EH (cell line): Measurements from ENCODE around the gene ITGA2.

Experiments used
- DNase-seq: peaks from one replicate; pipeline ENCODE4 v3.0.0-alpha.2; 2015; ENCODE audit warnings: low read depth

The ITGA2 gene

DNA sequence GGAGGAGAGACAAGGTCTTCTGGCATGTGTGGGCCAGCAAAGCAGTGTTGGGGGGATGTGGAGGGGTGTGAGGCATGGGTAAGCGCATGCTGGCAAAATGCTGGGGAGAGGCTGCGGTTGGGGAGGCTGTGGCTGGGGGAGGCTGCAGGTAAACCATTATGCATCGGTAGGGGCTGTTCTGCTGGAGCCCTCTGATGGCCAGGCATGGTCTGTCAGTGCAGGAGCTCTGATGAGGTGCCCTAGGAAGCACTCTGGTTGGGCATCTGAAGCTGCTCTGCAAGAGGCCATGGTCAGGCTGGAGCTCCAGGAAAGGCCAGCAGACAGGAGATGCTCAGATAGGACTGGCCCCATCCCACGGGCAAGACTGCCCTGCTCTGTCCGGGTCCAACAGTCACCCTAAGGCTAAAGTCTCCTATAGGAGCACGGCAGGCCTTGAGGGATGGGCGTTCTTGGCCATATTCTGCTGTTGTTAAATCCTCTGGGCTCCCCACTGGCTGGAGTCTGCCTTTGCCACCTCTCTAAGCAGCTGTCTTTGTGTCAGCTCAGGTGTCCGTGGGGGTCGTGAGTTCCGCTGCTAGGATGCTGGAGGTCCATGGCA is 28.7 kb downstream of the ITGA2 start:
- no peak for DNase-seq

DNA sequence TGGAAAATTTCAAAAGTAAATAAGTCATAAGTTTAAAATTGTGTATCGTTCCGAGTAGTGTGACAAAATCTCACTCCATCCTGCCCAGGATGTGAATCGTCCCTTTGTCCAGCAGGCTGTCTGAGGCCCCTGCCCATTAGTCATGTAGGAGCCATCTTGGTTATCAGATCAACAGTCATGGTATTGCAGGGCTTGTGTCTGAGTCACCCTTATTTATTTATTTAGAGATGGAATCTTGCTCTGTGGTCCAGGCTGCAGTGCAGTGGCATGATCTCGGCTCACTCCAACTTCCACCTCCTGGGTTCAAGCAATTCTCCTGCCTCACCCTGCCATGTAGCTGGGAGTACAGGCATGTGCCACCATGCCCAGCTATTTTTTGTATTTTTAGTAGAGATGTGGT is 30.2 kb downstream of the ITGA2 start:
- peak; percentile 94 for DNase-seq

DNA sequence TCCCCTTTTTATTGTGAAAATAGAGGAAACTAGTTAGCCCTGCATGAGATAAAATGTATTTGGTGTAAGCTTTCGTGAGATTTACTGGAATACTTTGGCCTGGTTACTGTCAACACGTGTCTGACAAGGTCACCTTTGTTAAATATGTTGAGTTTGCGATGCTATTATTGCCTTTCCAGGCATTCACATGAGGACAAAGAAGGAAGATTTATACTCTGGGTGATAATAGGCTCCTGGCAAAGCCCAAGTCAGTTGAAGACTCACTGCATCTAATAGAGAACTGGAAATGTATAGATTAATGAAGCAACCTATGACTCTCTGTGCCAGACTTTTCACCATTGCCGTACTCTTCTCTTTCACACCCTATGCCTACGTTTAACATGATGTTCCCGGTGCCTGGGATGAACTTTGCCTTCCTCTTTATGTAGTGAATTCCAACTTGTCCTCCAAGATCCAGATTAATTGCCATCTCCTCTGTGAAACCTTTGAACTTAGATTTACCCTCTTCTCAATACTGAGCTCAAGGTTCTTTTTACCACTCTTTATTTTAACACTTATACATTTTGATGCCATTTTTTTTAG is 33.9 kb downstream of the ITGA2 start:
- no peak for DNase-seq

DNA sequence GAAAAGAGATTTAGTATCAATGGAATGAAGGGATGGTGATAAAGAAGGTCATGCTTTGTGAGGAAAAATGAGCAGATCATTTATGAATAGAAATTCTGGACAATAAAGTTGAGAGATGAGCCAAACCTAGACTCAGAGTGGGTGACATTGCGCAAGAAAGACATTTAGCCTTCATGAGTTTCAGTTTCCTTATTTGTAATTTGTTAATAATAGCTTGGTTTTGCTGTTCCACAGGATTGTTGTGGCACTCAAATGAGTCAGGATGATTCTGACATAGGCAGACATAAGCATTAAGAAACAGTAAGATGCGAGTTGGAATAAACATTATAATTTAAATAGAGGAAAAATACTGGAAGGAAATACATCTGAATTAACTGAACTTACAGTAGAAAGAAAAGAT is 34.8 kb downstream of the ITGA2 start:
- DNase-seq, result peak; percentile 89

DNA sequence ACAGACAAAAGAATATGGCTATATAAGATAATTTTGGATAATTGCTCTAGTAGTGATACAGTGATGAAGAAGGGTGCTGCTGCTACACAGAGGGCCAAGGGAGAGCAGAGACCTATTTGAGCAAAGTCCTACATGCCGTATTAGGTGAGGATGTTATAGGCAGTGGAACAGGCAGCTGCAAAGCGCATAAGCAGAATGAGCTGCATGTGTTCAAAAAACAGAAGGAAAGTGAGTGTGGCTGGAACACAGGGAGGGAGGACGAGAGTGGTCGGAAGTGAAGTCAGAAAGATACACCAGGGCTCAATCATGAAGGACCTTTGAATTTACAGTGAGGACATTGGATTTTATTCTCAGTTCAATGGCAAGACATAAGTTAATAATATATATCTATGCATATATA is 35.4 kb downstream of the ITGA2 start:
- no peak for DNase-seq

DNA sequence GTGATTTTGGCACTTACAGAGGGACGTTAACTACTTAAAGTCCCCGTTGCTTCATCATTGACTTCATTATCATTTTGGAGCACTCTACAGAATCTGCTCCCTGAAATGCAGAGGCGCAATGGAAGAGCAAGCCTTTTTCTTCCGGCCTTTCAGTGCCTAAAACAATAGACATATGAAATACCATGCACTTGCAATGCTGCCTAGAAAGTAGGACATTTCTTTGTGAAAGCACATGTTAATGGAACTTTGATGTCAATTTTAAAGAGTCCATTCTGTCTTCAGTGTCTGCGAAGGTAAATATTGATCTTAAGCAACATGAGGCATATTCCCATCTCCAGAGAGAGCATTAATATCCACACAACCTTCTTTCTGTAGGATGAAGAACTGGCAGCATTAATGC is 36.3 kb downstream of the ITGA2 start:
- no peak for DNase-seq

DNA sequence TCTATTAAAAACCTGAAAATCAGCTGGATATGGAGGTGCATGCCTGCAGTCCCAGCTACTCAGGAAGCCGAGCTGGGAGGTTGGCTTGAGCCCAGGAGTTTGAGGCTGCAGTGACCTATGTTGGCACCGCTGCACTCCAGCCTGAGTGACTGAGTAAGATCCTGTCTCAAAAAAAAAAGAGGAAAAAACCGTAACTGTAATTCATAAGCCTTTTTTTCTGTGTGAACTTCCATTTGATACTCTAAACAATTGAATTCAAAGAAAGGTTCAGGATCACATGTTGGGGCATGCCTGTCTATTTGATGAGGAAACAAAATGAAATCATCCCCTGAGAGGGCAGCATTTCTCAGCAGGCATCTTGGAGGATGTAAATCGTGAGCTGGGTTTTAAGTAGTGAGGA is 38.8 kb downstream of the ITGA2 start:
- peak; percentile 86 for DNase-seq

DNA sequence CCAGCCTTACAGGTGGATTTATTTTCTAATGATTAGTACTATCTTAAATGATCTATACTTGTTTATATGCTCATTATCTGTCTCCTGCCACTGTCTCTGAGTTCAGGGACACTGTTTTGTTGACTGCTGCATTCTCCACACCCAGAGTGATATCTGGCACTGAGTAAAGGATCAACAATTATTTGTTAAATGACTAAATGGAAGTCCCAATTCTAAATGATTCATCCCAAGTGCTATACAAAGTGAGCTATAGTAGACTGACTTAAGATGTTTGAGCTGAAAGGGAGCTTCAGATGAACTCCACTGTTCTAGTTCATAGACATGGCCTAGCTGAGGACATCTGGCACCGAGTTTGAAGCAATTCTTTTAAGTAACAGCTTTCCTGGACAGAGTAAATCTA is 40.5 kb downstream of the ITGA2 start:
- no peak for DNase-seq

DNA sequence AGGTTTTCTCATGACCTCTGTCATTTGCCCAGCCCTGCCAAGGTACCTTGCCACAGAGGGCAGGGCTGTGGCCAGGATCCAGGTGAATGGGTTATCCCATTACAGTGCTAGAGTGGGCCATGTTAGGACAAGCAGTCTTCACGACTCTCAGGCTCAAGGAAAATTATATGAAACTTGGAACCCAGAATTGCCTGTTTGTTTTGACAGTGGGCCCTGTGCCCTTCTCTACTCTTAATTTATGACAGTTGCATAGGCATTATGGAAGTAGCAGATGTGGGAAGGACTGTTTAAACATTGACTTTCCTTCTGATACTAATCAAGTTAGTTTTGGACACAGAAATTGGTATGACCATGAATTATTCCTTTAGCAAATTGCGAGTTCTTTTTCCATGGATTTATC is 41.7 kb downstream of the ITGA2 start:
- DNase-seq, result no peak

DNA sequence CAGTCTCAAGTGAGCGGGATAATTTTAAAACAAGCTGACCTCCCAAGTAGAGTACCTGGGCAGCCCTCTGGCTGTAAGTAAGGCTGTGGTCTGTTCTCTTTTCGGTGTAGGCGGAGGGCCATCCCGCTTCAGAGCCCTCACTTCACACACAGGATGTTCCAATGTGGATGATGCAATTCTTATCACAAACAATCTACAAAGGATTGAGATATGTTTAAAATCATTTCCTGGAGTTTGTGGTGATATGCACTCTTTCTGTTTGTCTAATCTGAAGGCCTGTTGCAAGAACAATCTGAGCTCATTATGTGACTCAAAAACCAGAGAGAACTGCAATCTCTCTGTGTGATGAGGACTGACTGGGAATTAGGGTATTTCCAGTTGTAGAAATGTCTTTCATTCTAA is 42.5 kb downstream of the ITGA2 start:
- DNase-seq, result peak; percentile 92

DNA sequence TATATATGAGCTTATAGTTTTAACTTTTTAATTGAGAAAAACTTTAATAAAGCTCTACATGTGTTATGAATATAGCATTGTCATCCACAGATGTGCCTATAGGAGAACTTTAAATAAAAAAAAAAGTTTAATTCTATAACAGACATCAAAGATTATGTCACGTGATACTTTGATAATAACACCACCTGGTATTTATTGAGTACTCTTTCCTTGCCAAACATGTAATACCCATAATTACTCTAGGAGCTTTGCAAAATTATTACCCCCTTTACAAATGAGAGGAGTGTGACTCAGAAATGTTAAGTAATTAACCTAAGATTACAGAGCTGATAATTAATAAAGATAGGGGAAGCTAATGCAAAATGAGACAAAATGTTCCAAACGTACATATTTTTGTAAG is 43.0 kb downstream of the ITGA2 start:
- no peak for DNase-seq

DNA sequence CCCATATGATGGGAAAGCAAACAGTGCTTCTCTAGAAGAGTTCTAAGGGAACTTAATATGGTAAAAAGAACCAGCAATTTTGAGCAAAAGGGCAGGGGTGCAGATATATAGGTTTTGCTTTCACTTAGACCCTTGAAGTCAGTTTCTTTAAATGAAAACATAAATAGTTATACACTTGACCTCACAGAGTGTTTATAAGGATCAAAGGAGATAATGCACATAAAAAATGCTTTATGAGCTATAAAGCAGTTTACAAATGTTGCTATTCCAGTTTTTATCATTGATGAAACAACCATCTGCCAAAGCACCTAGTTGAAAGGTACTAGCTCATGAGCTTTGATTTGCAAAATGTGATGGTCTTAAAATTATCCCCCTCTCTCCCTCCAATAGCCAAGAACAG is 45.7 kb downstream of the ITGA2 start:
- DNase-seq, result no peak

DNA sequence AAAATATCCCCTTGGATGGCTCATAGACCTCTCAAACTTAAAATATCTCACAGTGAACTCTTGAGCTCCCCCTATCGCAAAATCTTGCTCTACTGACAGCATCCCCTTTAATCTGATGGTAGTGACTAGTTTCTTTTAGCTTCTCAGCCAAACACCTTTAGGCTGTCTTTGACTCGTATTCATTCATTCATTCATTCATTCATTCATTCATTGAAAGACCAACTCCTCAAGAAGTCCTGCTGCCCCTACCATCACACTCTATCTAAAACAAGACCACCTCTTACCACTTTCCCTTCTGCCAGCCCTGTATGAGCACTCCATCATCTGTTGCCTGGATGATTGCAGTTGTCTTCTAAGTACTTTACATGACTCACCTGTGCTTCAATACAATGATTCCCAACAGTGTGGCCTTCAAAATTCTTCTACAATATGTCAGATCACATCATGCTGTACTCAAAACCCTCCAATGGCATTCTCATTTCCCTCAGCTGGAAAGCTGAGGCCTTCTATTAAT is 46.8 kb downstream of the ITGA2 start:
- DNase-seq, result peak; percentile 35

DNA sequence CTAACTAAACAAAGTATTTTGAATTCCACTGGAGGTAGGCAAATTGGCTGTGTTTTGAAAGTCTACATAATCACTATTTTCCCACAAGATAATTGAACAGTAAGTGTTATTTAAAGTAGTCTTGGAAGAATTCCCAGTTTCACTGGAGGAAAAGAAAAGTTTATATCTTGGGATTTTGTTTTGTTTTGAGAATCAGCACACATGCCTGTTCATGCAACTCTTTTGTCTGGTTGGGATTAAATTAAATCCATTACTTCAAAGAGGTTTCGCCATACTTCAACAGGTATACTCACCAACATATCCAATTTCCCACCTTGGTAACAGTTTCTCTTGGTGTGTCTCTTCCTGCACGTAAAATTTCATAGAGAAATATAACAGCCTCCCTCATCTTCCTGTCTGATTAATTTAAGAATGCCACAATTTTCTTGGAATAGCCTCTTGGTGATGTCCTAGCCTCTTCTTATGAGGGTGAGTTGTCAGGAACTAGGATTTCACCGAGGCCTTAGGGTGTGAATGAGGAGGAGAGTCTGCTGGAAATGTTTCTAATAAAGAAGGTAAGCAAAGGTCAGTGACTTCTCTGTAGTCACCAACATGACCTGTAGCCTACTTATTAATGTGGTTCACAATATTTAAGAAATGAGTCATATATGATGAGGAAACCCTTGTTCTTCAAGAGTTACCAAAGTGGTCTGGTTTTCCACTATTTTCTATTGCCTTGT is 48.1 kb downstream of the ITGA2 start:
- DNase-seq, result peak; percentile 72

DNA sequence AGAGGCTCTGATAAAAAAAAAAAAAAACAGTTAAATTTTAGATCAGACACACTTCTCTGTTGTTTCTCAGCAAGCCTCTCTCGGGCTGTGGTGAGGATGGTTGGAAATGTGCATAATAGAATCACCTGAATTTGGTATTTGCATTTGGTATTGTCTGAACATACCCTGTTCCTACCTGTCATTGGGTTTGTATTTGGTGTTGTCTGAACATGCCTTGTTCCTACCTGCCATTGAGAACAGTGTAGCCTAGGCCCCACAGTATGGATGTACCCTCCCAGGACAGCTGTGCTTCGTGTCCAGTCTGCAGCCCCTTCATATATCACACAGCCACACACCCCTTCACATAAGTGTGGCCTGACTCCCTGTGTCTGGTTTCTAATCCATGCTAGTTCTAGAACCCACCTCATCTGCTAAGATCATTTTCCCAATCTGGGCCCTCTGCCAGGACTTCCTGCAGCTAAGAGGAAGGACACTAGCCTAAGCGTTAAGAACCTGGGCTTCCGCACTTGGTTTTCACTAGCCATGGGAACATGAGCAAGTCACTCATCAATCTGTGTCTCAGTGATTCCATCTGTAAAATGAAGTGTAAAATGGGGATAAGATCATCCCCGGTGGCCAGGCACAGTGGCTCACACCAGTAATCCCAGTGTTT is 49.2 kb downstream of the ITGA2 start:
- peak; percentile 21 for DNase-seq

DNA sequence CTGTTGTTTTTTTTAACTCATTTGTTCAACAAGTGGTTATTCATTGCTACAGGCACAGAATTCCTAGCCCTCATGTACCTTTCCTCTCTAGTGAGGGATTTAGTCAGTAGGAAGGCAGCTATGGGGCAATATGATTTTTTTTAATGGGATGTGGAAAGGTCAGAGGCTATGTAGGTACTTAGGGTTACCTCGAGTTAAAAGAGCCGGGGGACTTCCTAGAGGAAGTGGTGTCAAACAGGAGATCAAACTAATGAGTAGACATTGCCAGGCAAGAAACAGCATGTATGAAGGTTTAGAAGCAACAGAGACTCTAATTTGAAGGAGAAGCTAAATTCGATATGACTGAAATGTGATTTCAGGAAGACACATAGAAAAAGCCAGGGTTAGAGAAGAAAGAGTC is 50.7 kb downstream of the ITGA2 start:
- no peak for DNase-seq

DNA sequence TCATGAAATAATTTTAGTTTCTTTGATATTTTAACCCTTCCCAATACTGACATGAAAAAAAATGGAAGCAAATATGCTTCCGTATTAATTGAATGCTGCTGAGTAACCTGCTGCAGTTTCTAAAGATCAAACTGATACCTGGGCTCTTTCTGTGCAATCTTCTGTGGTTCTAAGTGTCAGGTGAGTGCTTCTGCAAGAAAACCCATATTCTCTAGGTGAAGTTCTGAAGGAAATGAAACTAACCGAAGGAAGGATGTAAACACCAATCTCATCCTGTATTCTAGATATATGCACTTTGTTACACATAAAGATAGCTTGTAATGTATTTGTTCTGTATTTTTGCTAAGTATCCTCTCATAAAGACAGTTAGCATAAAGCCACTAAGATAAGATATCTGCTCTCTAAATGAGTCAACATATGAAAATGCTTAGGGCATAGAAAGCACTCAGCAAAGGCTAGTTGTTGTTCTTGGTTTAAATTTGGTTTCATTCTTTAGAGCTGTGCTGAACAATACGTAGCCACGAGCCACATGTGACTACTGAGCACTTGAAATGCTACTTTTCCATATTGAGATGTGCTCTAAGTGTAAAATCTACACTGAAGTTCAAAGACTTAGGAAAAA is 52.0 kb downstream of the ITGA2 start:
- peak; percentile 67 for DNase-seq

DNA sequence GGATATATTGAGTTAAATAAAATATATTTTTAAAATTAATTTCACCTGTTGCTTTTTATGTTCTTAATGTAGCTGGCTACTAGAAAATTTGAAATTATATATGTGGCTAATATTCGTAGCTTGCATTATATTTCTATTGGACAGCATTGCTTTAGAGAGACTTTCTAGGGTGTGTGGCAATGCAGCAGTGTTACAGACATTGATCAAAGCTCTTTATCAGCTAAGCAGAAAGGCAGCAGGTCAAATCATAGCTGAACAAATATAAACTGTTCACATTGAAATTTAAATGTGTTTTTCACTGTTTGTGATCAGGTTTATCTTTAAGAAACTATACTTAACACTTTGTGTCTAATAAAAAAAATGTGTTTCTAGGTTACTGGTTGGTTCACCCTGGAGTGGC is 52.6 kb downstream of the ITGA2 start:
- DNase-seq, result no peak

DNA sequence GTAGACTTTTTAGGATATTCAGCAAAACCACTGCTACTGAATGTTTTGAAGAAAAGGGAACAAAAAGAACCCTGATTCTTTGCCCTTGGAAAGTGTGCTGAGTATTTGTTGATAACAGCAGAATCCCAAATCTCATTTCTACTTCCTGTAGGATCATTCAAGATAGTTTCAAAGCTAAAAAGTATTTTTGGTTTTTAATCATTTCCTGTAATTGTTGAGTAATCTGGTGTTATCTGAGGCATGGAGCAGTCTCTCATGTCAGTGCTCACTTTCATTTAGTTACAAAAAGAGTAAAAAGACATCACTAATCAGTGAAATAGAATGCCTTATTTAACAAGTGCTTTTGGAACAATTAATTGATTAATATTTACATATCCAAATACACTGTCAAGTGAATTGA is 56.1 kb downstream of the ITGA2 start:
- DNase-seq, result peak; percentile 49

DNA sequence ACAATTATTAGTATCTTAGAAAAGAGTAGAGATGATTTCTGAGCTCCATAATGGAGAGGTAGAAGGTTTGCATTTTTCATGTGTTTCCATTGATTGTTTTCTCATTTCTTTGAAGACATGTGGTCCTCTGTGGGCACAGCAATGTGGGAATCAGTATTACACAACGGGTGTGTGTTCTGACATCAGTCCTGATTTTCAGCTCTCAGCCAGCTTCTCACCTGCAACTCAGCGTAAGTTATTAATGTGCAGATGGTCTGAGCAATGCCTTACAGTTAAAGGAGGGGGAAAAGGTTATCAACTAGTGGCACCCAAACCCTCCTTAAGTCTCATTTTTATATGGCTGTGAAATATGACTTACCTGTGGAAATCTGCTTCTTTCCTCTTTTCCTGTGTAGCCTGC is 59.1 kb downstream of the ITGA2 start:
- DNase-seq, result no peak

DNA sequence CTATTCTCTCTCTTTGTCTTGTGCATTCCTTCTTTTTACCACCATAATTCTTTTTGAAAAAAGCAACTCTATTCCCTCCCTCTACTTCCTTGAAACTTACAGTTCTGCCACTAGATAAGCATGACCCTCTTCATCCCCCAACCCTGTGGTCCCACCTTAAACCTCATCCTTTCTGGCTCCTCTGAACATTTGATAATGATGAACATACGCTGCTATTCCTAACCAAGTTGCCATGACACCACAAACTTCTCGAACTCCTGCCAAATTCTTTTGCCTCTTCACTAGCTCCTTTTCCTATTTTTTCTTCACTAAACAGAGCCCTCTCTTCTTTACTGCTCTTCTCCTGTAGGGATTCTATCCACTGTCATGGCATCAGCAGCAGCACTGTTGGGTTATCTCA is 63.3 kb downstream of the ITGA2 start:
- DNase-seq, result peak; percentile 10

DNA sequence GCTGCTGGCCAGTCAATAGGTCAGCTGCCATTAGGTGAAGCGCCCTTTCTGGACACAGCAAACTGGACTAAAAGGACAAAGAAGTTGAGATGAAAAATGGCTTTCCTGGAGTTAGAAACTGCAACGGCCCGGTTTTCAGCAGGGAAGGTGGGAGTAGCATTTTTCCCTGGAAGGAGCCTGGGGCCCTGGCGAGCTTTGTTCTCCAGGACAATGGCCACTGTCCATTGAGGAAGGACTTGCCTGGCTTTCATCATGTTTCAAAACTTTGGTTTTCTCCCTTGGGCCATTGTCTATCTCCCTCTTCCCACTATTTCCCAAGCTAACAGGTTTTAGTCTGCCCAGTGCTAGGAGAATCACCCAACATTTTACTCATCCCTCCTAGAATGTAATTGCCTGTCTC is 64.2 kb downstream of the ITGA2 start:
- DNase-seq, result no peak

DNA sequence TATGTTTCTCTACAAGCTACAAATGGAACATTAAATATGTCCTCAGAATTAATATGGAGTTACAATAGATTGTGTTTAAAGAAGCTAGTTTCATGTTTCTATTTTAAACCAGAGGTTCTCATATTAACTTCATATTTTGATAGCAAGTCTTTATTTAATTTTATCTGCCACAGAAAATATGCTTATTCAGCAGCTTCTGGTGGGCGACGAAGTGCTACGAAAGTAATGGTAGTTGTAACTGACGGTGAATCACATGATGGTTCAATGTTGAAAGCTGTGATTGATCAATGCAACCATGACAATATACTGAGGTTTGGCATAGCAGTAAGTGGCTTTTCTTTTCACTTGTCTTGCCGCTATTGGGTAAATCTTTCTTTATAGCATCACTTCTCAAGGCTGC is 66.2 kb downstream of the ITGA2 start:
- no peak for DNase-seq
